H1 (cell line): ENCODE data around the gene FNDC10. TPM values are rescaled to one million over a fixed set of nuclear protein-coding genes. Genes with fewer than 3 reads are reported as not detected.

Source experiments
- ASH2L ChIP-seq: fragments of 200-600, 300-600 bp; sonication (generic); IDR thresholded peaks from one replicate; pipeline ENCODE4 v1.7.1; 2017; ENCODE audit warnings: low read length
- CHD7 ChIP-seq: fragments of 300-600 bp; sonication (generic); IDR thresholded peaks from 2 replicates; pipeline ENCODE4 v1.7.1; 2012; ENCODE audit warnings: low read length, moderate library complexity, mild to moderate bottlenecking, inconsistent platforms; ENCODE audit not compliant: insufficient replicate concordance
- EGR1 ChIP-seq: IDR thresholded peaks from 2 replicates; pipeline ENCODE4 v1.6.1; 2011; ENCODE audit warnings: low read depth, low read length, borderline replicate concordance
- EZH2 ChIP-seq: fragments of 200-600 bp; sonication (generic); IDR thresholded peaks from 2 replicates; pipeline ENCODE4 v1.7.1; 2012; ENCODE audit warnings: low read depth, mild to moderate bottlenecking, moderate library complexity, low read length, inconsistent platforms; ENCODE audit not compliant: severe bottlenecking
- FOSL1 ChIP-seq: IDR thresholded peaks from 2 replicates; pipeline ENCODE4 v1.6.1; 2011; ENCODE audit warnings: mild to moderate bottlenecking, low read depth, low read length, moderate library complexity; ENCODE audit not compliant: insufficient read depth
- MAX ChIP-seq: IDR thresholded peaks from 2 replicates; pipeline ENCODE4 v1.6.1; 2012; ENCODE audit warnings: inconsistent platforms
- POLR2A ChIP-seq, 2 experiments: IDR thresholded peaks; 1 replicate in 1 of 2; 2 replicates in 1 of 2; pipeline ENCODE4 v1.6.1; 2011; ENCODE audit warnings: low read depth in 2 of 2, low read length in 2 of 2, mild to moderate bottlenecking in 2 of 2; ENCODE audit errors: control extremely low read depth in 1 of 2
- SIN3A ChIP-seq, 2 experiments: IDR thresholded peaks in 1 of 2; conservative IDR thresholded peaks in 1 of 2; 2 replicates each; pipeline ENCODE4 v1.6.1; 2011 to 2012; ENCODE audit warnings: low read length in 2 of 2, improper control_type of control experiment in 1 of 2, low read depth in 1 of 2, mild to moderate bottlenecking in 1 of 2
- TEAD4 ChIP-seq: IDR thresholded peaks from 2 replicates; pipeline ENCODE4 v1.6.1; 2012; ENCODE audit warnings: low read depth, low read length, inconsistent platforms, mixed read lengths
- ZNF274 ChIP-seq: IDR thresholded peaks from 2 replicates; pipeline ENCODE4 v1.7.0; 2012; ENCODE audit warnings: low read length, borderline replicate concordance; ENCODE audit errors: extremely low read depth
- polyA plus RNA-seq, 7 experiments: library from polyadenylated mRNA; depleted of rRNA in 3 of 7; stranded (reverse) in 5 of 7; unstranded in 2 of 7; fragments of >200 nt in 5 of 7; fragments of 200-250 nt in 2 of 7; gene quantifications; 1 replicate in 5 of 7; 2 replicates in 1 of 7; 4 replicates in 1 of 7; pipeline versions ENCODE4 v1.2.1 to v1.2.3, GENCODE V29; 2011 to 2013; ENCODE audit warnings: missing spikeins in 2 of 7, mixed read lengths in 2 of 7
- total RNA-seq: library from RNA; stranded (reverse); fragmentation: NEBNext Ultra II Directional; extraction: Animal tissue kit (Norgen Biotek cat#: 25700); gene quantifications from 2 replicates; pipeline ENCODE4 v1.2.1, GENCODE V29; 2021

Gene FNDC10
- total and polyA plus RNA-seq, 2 of the 8 experiments (the other 6 are each of a cell fraction or from before 2014, with no cell fraction given), result 19.0 to 21.8 TPM

- TF ChIP-seq CHD7 (no peak), FOSL1 (no peak), ASH2L (no peak), ZNF274 (no peak), EZH2 (no peak), POLR2A (IDR thresholded peaks at IDR 0.05; ENCODE audit: control extremely low read depth in 1 of 2, low read depth in 2 of 2, low read length in 2 of 2) (no peak), SIN3A (conservative IDR thresholded peaks at IDR 0.05 in 1 of 2, IDR thresholded peaks at IDR 0.05 in 1 of 2; ENCODE audit: low read depth in 1 of 2, low read length in 2 of 2) (no peak), MAX (no peak), TEAD4 (no peak), EGR1 (no peak)
Observed at GRCh38 chr1:1605034-1605591, 5.2 kb upstream of the FNDC10 start (continued).
